Gastrocnemius medialis (tissue), 4 donors: Measurements from ENCODE around the gene ATP10A. TPM values are rescaled to one million over a fixed set of nuclear protein-coding genes. Genes with fewer than 3 reads are reported as not detected.

Experiments used
- ATAC-seq, 2 donors: fragments of 150-250 bp; one replicate each; pipeline ENCODE4 v1.9.1; 2016
- DNase-seq, 2 donors: peaks; one replicate each; pipeline ENCODE4 v3.0.0-alpha.2; 2019
- H3K27ac ChIP-seq, 4 donors: fragments of 200-600 bp; sonication (generic); 1 replicate in 1 of 4; 2 replicates in 3 of 4; pipeline ENCODE4 v1.5.1; 2016 to 2018; ENCODE audit warnings: mild to moderate bottlenecking in 2 of 4, moderate library complexity in 1 of 4
- H3K27me3 ChIP-seq, 3 donors: fragments of 200-600 bp; sonication (generic) in 2 of 3; 1 replicate in 1 of 3; 2 replicates in 2 of 3; pipeline versions ENCODE4 v1.5.1 to v1.6.0; 2016 to 2019; ENCODE audit warnings: mild to moderate bottlenecking in 1 of 3, moderate library complexity in 1 of 3
- H3K36me3 ChIP-seq, 2 donors: fragments of 200-600 bp; sonication (generic) in 1 of 2; one replicate each; pipeline ENCODE4 v1.5.1; 2017 to 2018
- H3K4me1 ChIP-seq, 2 donors: fragments of 200-600 bp; sonication (generic) in 1 of 2; one replicate each; pipeline ENCODE4 v1.5.1; 2016 to 2017; ENCODE audit warnings: mild to moderate bottlenecking in 2 of 2
- H3K4me3 ChIP-seq, 4 donors: fragments of 200-600 bp; sonication (generic) in 3 of 4; 1 replicate in 1 of 4; 2 replicates in 3 of 4; pipeline ENCODE4 v1.5.1; 2016 to 2019; ENCODE audit warnings: mild to moderate bottlenecking in 2 of 4
- H3K9me3 ChIP-seq, 3 donors: fragments of 200-600 bp; sonication (generic) in 2 of 3; 1 replicate in 1 of 3; 2 replicates in 2 of 3; pipeline ENCODE4 v1.5.1; 2016 to 2019
- CTCF ChIP-seq, 5 experiments: fragments of 450-650 bp in 3 of 5; fragments of 200-600 bp in 2 of 5; sonication (generic) in 2 of 5; IDR thresholded peaks in 4 of 5; conservative IDR thresholded peaks in 1 of 5; 1 replicate in 4 of 5; 2 replicates in 1 of 5; pipeline ENCODE4 v1.5.1; 2016 to 2019; ENCODE audit warnings: antibody characterized with exemption in 5 of 5, mild to moderate bottlenecking in 3 of 5, moderate library complexity in 3 of 5
- POLR2A ChIP-seq, 2 donors: fragments of 450-650 bp; IDR thresholded peaks; one replicate each; pipeline ENCODE4 v1.6.1; 2017; ENCODE audit warnings: antibody characterized with exemption in 2 of 2, mild to moderate bottlenecking in 2 of 2, moderate library complexity in 2 of 2
- in situ Hi-C, 4 donors: fragments of 200-750 bp; cut with MboI; loops; one replicate each; pipeline versions ENCODE4 v1.15.0 to v1.8.0; 2017; ENCODE audit warnings: low sequenced_read_pairs in 4 of 4
- intact Hi-C: fragments of 100-400 bp; cut with DNase I; formaldehyde crosslinking; loops from one replicate; pipeline ENCODE4 v1.15.1; 2023; ENCODE audit warnings: low total_unique reads
- total RNA-seq, 4 donors: library from RNA; depleted of rRNA; stranded (reverse); fragments of >200 nt; gene quantifications; one replicate each; pipeline versions ENCODE4 v1.1.0 to v1.2.3, GENCODE V29; 2016

The ATP10A gene
- total RNA-seq, 4 donors from 2014 or later, result 0.36 to 0.56 (median 0.47) TPM

DNA sequence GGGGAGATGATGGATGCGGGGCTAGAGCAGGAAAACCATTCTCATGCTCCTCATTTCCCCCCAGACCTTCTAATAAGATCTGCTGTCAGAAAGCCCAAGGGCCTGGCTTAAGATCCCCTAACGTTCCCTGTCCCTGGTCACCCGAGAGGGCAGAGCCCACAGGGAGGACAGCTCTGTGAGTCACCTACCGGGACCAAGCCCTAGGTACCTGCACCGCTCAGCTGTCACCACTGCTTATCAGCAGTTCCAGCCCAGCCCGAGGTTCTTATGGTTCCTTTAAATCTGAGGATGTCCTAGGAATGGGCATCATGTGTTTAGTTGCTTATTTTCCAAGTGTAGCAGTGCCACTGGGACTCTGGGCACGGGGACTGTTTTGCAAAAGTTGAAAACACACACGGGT is 53.0 kb downstream of the ATP10A start:
- ATAC-seq (no peak), DNase-seq (no peak)
- no peaks in the 10 kb centered on the region for H3K27me3 ChIP-seq
- H3K36me3 ChIP-seq, result no peaks in the 10 kb centered on the region
- no peak overlapping the region for H3K4me3 ChIP-seq
- intact Hi-C loops, result no loop called here
- no peaks in the 10 kb centered on the region for H3K9me3 ChIP-seq
- TF ChIP-seq CTCF (IDR thresholded peaks at IDR 0.05 in 4 of 5, conservative IDR thresholded peaks at IDR 0.05 in 1 of 5) (no peak), POLR2A (IDR thresholded peaks at IDR 0.05) (no peak)
- H3K27ac ChIP-seq, result no peak overlapping the region
- H3K4me1 ChIP-seq, result no peaks in the 10 kb centered on the region
- in situ Hi-C loops, result loop anchor here in 1 of 4 donors (10.0 kb wide), 1 partner anchor 65 kb away; no protein-coding TSS in a partner anchor

DNA sequence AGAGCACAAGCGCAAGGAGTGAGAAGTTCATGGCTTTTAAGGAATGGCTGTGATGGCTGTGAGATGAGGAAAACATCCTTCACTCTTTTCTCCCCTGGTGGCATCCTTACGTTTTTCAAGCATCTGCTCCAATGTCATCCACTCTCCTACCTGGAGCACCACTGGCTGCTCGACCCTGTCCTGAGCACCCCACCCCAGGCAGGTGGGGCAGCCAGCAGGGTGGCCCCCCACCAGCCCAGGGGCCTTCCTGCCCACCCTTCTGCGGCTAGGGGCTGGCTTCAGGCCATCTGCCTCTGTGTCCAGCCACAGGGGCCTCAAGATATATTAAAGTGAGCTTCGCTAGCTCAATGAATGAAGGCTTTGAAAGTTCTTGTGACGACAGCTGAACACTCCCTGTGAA is 56.1 kb downstream of the ATP10A start:
- H3K4me3 ChIP-seq, result no peak overlapping the region

DNA sequence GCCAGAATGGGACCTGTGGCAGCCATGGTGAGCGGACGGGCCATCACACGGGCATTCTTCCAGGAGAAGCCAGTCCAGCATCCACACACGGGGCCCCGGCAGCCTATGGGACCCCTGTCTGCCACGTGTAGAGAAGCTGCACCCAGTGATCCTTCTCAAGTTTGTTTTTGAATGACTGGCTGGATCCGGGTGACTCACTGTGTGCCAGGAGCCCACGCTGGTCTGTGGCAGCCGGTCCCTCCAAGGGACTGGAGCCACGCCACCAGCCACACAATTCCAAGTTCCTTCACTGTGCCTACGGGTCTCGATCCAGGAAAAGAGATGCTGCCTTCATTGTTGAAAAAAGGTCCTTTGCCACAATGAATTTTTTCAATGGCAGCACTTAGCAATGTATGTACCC is 58.1 kb downstream of the ATP10A start:
- Histone ChIP-seq H3K9me3 (no peaks in the 10 kb centered on the region), H3K4me3 (no peak overlapping the region), H3K4me1 (no peaks in the 10 kb centered on the region), H3K36me3 (no peaks in the 10 kb centered on the region), H3K27me3 (no peaks in the 10 kb centered on the region), H3K27ac (no peak overlapping the region)
- TF ChIP-seq POLR2A (IDR thresholded peaks at IDR 0.05) (no peak), CTCF (IDR thresholded peaks at IDR 0.05 in 4 of 5, conservative IDR thresholded peaks at IDR 0.05 in 1 of 5) (no peak)
- in situ Hi-C loops (no loop called here), intact Hi-C loops (no loop called here)
- DNase-seq (no peak), ATAC-seq (no peak)

More for the DNA sequence above, 56.1 kb downstream of the ATP10A start:
- Histone ChIP-seq H3K9me3 (no peaks in the 10 kb centered on the region), H3K4me1 (no peaks in the 10 kb centered on the region), H3K36me3 (no peaks in the 10 kb centered on the region), H3K27me3 (no peaks in the 10 kb centered on the region), H3K27ac (no peak overlapping the region)
- DNase-seq (no peak), ATAC-seq (no peak)
- TF ChIP-seq POLR2A (IDR thresholded peaks at IDR 0.05) (no peak), CTCF (IDR thresholded peaks at IDR 0.05 in 4 of 5, conservative IDR thresholded peaks at IDR 0.05 in 1 of 5) (no peak)
- in situ Hi-C loops (no loop called here), intact Hi-C loops (no loop called here)

GRCh38 chr15:25804451-25804850 is 58.7 kb downstream of the ATP10A start:
- TF ChIP-seq POLR2A (IDR thresholded peaks at IDR 0.05), result no peak
- no peak for TF ChIP-seq CTCF (IDR thresholded peaks at IDR 0.05 in 4 of 5, conservative IDR thresholded peaks at IDR 0.05 in 1 of 5)
- no peaks in the 10 kb centered on the region for H3K9me3 ChIP-seq
- H3K4me1 ChIP-seq, result no peaks in the 10 kb centered on the region
- no peak overlapping the region for H3K4me3 ChIP-seq
- in situ Hi-C loops (no loop called here), intact Hi-C loops (no loop called here)
- no peaks in the 10 kb centered on the region for H3K27me3 ChIP-seq
- H3K36me3 ChIP-seq, result no peaks in the 10 kb centered on the region
- H3K27ac ChIP-seq, result no peak overlapping the region
- ATAC-seq, result no peak
- DNase-seq, result no peak

DNA sequence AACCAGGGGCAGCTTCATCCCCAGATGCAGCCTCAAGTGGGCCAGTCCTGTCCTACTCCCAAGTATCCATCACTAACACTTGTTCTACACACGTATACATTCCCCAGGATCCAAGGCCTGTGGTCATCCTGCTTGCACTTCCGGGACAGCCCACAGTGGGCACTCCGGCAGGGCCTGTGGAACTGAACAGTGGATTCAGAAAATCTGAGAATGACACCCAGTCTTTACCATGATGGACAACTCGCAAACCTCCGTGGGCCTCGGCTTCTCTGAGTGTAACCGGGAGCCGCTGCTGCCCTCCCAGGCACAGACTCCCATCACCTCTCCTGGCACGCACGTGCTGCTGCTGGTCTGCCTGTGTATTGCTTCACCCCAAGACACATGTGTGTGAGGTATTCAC is 59.6 kb downstream of the ATP10A start:
- no peak for ATAC-seq
- no peak overlapping the region for H3K27ac ChIP-seq
- DNase-seq, result no peak
- in situ Hi-C loops (no loop called here), intact Hi-C loops (no loop called here)
- no peaks in the 10 kb centered on the region for H3K9me3 ChIP-seq
- TF ChIP-seq POLR2A (IDR thresholded peaks at IDR 0.05) (no peak), CTCF (IDR thresholded peaks at IDR 0.05 in 4 of 5, conservative IDR thresholded peaks at IDR 0.05 in 1 of 5) (no peak)
- H3K36me3 ChIP-seq, result no peaks in the 10 kb centered on the region
- no peaks in the 10 kb centered on the region for H3K4me1 ChIP-seq
- no peaks in the 10 kb centered on the region for H3K27me3 ChIP-seq
- H3K4me3 ChIP-seq, result no peak overlapping the region
